ENCODE measurements around the gene ZNF385A.

DNA sequence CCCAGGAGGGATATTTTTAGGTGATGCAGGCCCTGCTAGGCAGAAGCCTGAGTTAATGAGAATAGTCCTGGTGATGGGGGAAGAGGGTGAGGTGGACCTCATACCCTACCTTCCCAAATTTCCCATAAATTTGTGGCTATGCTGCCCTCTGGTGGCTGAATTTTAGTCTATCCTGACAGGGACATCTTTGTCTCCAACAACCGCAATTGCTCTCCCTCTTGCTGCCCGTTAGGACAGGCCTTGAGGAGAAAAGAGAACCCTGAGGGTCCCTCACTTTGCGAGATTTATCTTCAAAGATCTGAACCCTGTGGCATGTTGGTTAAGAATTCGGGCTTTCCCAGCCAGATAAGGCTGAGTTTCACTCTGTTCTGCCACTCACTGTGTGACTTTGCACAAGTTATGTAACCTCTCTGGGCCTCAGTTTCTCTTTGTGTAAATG, 9.8 kb upstream of the ZNF385A start:
- TF ChIP-seq YY1 (IDR thresholded peaks at IDR 0.05; ENCODE audit: insufficient read depth, insufficient read length) (no peak), ZNF274 (IDR thresholded peaks at IDR 0.05; ENCODE audit: low read depth, low read length) (no peak), SUZ12 (IDR thresholded peaks at IDR 0.05; ENCODE audit: extremely low read depth, insufficient read depth, insufficient read length) (no peak)

Data from NT2/D1 (cell line).